Measurements from ENCODE around the gene LYPD6. TPM values are rescaled to one million over a fixed set of nuclear protein-coding genes. Genes with fewer than 3 reads are reported as not detected.

Gene LYPD6
- total RNA-seq, 2 experiments from 2014 or later = not detected

- DNase-seq (ENCODE audit: low spot score) = no peak
- no peak overlapping the region for H3K4me2 ChIP-seq (ENCODE audit: low read length)
- no peaks in the 10 kb centered on the region for H3K4me1 ChIP-seq (ENCODE audit: insufficient read depth, low read length, poor library complexity, severe bottlenecking)
- intact Hi-C loops (cut with micrococcal nuclease; ENCODE audit: unreplicated experiment) = no loop called here
- H4K20me1 ChIP-seq (ENCODE audit: insufficient read depth, low read length) = no peaks in the 10 kb centered on the region
- TF ChIP-seq EZH2phosphoT487 (IDR thresholded peaks at IDR 0.05; ENCODE audit: borderline replicate concordance, low read depth, low read length) = no peak
- no peak for TF ChIP-seq CTCF (conservative IDR thresholded peaks at IDR 0.05; ENCODE audit: low read length)
- no TSS peak for BruUV-seq (replicated peaks)
- H3K4me3 ChIP-seq (ENCODE audit: low read depth, low read length, poor library complexity, severe bottlenecking) = no peak overlapping the region
- H3K36me3 ChIP-seq (ENCODE audit: insufficient read depth, low read length) = no peaks in the 10 kb centered on the region
- no peak overlapping the region for H2AFZ ChIP-seq (ENCODE audit: low read length)
- no peaks in the 10 kb centered on the region for H3K79me2 ChIP-seq (ENCODE audit: insufficient read depth, low read depth, low read length)
- CTCF ChIA-PET (ENCODE audit: unreplicated experiment) = no interaction called here
- H3K9me3 ChIP-seq (ENCODE audit: low read length) = no peaks in the 10 kb centered on the region
- H3K27ac ChIP-seq (ENCODE audit: low read depth, low read length, poor library complexity, severe bottlenecking) = no peak overlapping the region
- POLR2A ChIA-PET = interaction anchor here (0.6 kb wide), 1 partner anchor 269 kb away, joined by 3 read pairs; no protein-coding TSS in a partner anchor
- H3K9me2 ChIP-seq (ENCODE audit: insufficient read depth, low read length) = 0 out of 2 replicates have a peak, but pooled peaks cover 7% of the 10 kb centered on the region
These were observed 39.7 kb upstream of the LYPD6 start for GRCh38 chr2:149290662-149291061.

- CTCF ChIA-PET (ENCODE audit: unreplicated experiment) = no interaction called here
- TF ChIP-seq EZH2phosphoT487 (IDR thresholded peaks at IDR 0.05; ENCODE audit: borderline replicate concordance, low read depth, low read length) (no peak), CTCF (conservative IDR thresholded peaks at IDR 0.05; ENCODE audit: low read length) (no peak)
- no peak for DNase-seq (ENCODE audit: low spot score)
- Histone ChIP-seq H3K9me3 (ENCODE audit: low read length) (no peaks in the 10 kb centered on the region), H4K20me1 (ENCODE audit: insufficient read depth, low read length) (no peaks in the 10 kb centered on the region), H3K9me2 (ENCODE audit: insufficient read depth, low read length) (0 out of 2 replicates have a peak, but pooled peaks cover 7% of the 10 kb centered on the region), H3K4me3 (ENCODE audit: low read depth, low read length, poor library complexity, severe bottlenecking) (no peak overlapping the region), H3K36me3 (ENCODE audit: insufficient read depth, low read length) (no peaks in the 10 kb centered on the region), H3K79me2 (ENCODE audit: insufficient read depth, low read depth, low read length) (no peaks in the 10 kb centered on the region), H3K4me1 (ENCODE audit: insufficient read depth, low read length, poor library complexity, severe bottlenecking) (no peaks in the 10 kb centered on the region), H3K4me2 (ENCODE audit: low read length) (no peak overlapping the region), H3K27ac (ENCODE audit: low read depth, low read length, poor library complexity, severe bottlenecking) (no peak overlapping the region), H2AFZ (ENCODE audit: low read length) (no peak overlapping the region)
- intact Hi-C loops (cut with micrococcal nuclease; ENCODE audit: unreplicated experiment) = no loop called here
- no TSS peak for BruUV-seq (replicated peaks)
- POLR2A ChIA-PET = no interaction called here
These were observed 38.5 kb upstream of the LYPD6 start for GRCh38 chr2:149291881-149292280.

- no peak for DNase-seq (ENCODE audit: low spot score)
- no peak overlapping the region for H3K4me3 ChIP-seq (ENCODE audit: low read depth, low read length, poor library complexity, severe bottlenecking)
- no peaks in the 10 kb centered on the region for H4K20me1 ChIP-seq (ENCODE audit: insufficient read depth, low read length)
- ChIA-PET CTCF (ENCODE audit: unreplicated experiment) (no interaction called here), POLR2A (no interaction called here)
- intact Hi-C loops (cut with micrococcal nuclease; ENCODE audit: unreplicated experiment) = no loop called here
- H3K9me2 ChIP-seq (ENCODE audit: insufficient read depth, low read length) = 0 out of 2 replicates have a peak, but pooled peaks cover 7% of the 10 kb centered on the region
- no peaks in the 10 kb centered on the region for H3K4me1 ChIP-seq (ENCODE audit: insufficient read depth, low read length, poor library complexity, severe bottlenecking)
- no peak for TF ChIP-seq EZH2phosphoT487 (IDR thresholded peaks at IDR 0.05; ENCODE audit: borderline replicate concordance, low read depth, low read length)
- TF ChIP-seq CTCF (conservative IDR thresholded peaks at IDR 0.05; ENCODE audit: low read length) = no peak
- no peaks in the 10 kb centered on the region for H3K9me3 ChIP-seq (ENCODE audit: low read length)
- no peaks in the 10 kb centered on the region for H3K36me3 ChIP-seq (ENCODE audit: insufficient read depth, low read length)
- BruUV-seq (replicated peaks) = no TSS peak
- no peaks in the 10 kb centered on the region for H3K79me2 ChIP-seq (ENCODE audit: insufficient read depth, low read depth, low read length)
- H3K4me2 ChIP-seq (ENCODE audit: low read length) = no peak overlapping the region
- H2AFZ ChIP-seq (ENCODE audit: low read length) = no peak overlapping the region
- H3K27ac ChIP-seq (ENCODE audit: low read depth, low read length, poor library complexity, severe bottlenecking) = no peak overlapping the region
These were observed 34.4 kb upstream of the LYPD6 start for GRCh38 chr2:149296031-149296430.

Data from OCI-LY7 (cell line).